Endothelial cell (in vitro differentiated cells): ENCODE measurements around the gene ATP10A. TPM values are rescaled to one million over a fixed set of nuclear protein-coding genes. Genes with fewer than 3 reads are reported as not detected.
A peak's percentile ranks its signal among the peaks of the same experiment; 100 is the strongest.

ENCODE experiments used
- DNase-seq: peaks from one replicate; pipeline ENCODE4 v3.0.0; 2021; ENCODE audit warnings: low spot score
- H3K27ac Mint-ChIP-seq: one replicate; pipeline ENCODE4 v1.8.0; 2021; ENCODE audit warnings: mixed read lengths, inconsistent platforms; ENCODE audit not compliant: unreplicated experiment
- H3K27me3 Mint-ChIP-seq: one replicate; pipeline ENCODE4 v1.8.0; 2021; ENCODE audit warnings: mild to moderate bottlenecking, moderate library complexity, mixed read lengths, inconsistent platforms; ENCODE audit not compliant: unreplicated experiment
- H3K36me3 Mint-ChIP-seq: one replicate; pipeline ENCODE4 v1.8.0; 2021; ENCODE audit warnings: mild to moderate bottlenecking, low read depth, mixed read lengths, inconsistent platforms; ENCODE audit not compliant: unreplicated experiment
- H3K4me1 Mint-ChIP-seq: one replicate; pipeline ENCODE4 v1.8.0; 2021; ENCODE audit warnings: mild to moderate bottlenecking, mixed read lengths, inconsistent platforms; ENCODE audit not compliant: unreplicated experiment
- H3K4me3 Mint-ChIP-seq: one replicate; pipeline ENCODE4 v1.8.0; 2021; ENCODE audit warnings: mild to moderate bottlenecking, mixed read lengths, inconsistent platforms; ENCODE audit not compliant: unreplicated experiment
- H3K9me3 Mint-ChIP-seq: one replicate; pipeline ENCODE4 v1.8.0; 2021; ENCODE audit warnings: mixed read lengths, inconsistent platforms; ENCODE audit not compliant: unreplicated experiment
- CTCF ChIP-seq: fragments of 200-600 bp; sonication (generic); IDR thresholded peaks from one replicate; pipeline ENCODE4 v1.5.0; 2021; ENCODE audit warnings: antibody characterized with exemption; ENCODE audit not compliant: unreplicated experiment
- total RNA-seq: library from RNA; stranded (reverse); fragmentation: NEBNext Ultra II Directional; extraction: Animal tissue kit (Norgen Biotek cat#: 25700); gene quantifications from one replicate; pipeline ENCODE4 v1.2.1, GENCODE V29; 2021; ENCODE audit not compliant: unreplicated experiment

Gene ATP10A
- total RNA-seq, 1 donor from 2014 or later, result 0.13 TPM

- H3K4me3 Mint-ChIP-seq, result no peak overlapping the region
- no peak overlapping the region for H3K27ac Mint-ChIP-seq
Measured at GRCh38 chr15:25784876-25785640, 78.1 kb downstream of the ATP10A start.

GRCh38 chr15:25783607-25784540 is 79.3 kb downstream of the ATP10A start:
- no peak overlapping the region for H3K27ac Mint-ChIP-seq
- DNase-seq, result peak; percentile 61

More at GRCh38 chr15:25784876-25785640, 78.1 kb downstream of the ATP10A start:
- TF ChIP-seq CTCF, result no peak
- no peak for DNase-seq
- no peaks in the 10 kb centered on the region for H3K36me3 Mint-ChIP-seq
- no peaks in the 10 kb centered on the region for H3K4me1 Mint-ChIP-seq
- H3K27me3 Mint-ChIP-seq, result no peaks in the 10 kb centered on the region
- no peaks in the 10 kb centered on the region for H3K9me3 Mint-ChIP-seq

GRCh38 chr15:25783134-25783533 is 80.0 kb downstream of the ATP10A start:
- H3K9me3 Mint-ChIP-seq, result no peaks in the 10 kb centered on the region
- no peak overlapping the region for H3K27ac Mint-ChIP-seq
- H3K4me3 Mint-ChIP-seq, result no peak overlapping the region
- no peak for DNase-seq
- TF ChIP-seq CTCF, result no peak
- H3K36me3 Mint-ChIP-seq, result no peaks in the 10 kb centered on the region
- H3K4me1 Mint-ChIP-seq, result no peaks in the 10 kb centered on the region
- peaks cover 2% of the 10 kb centered on the region for H3K27me3 Mint-ChIP-seq

More at GRCh38 chr15:25783607-25784540, 79.3 kb downstream of the ATP10A start:
- peak; percentile 72 for TF ChIP-seq CTCF
- H3K36me3 Mint-ChIP-seq, result no peaks in the 10 kb centered on the region
- no peaks in the 10 kb centered on the region for H3K9me3 Mint-ChIP-seq
- no peaks in the 10 kb centered on the region for H3K4me1 Mint-ChIP-seq
- H3K4me3 Mint-ChIP-seq, result no peak overlapping the region
- H3K27me3 Mint-ChIP-seq, result no peaks in the 10 kb centered on the region

GRCh38 chr15:25780479-25781255 is 82.5 kb downstream of the ATP10A start:
- Mint-ChIP-seq H3K36me3 (no peaks in the 10 kb centered on the region), H3K9me3 (no peaks in the 10 kb centered on the region), H3K4me1 (no peaks in the 10 kb centered on the region), H3K27me3 (peaks cover 5% of the 10 kb centered on the region), H3K27ac (no peak overlapping the region), H3K4me3 (no peak overlapping the region)
- TF ChIP-seq CTCF, result no peak
- no peak for DNase-seq
